ENCODE results near the gene ZBTB7C. TPM values are rescaled to one million over a fixed set of nuclear protein-coding genes. Genes with fewer than 3 reads are reported as not detected.

Gene ZBTB7C
- polyA plus RNA-seq, 1 donor (not counting 4 experiments of a cell fraction or from before 2014, with no cell fraction given) = 0.58 TPM

DNA sequence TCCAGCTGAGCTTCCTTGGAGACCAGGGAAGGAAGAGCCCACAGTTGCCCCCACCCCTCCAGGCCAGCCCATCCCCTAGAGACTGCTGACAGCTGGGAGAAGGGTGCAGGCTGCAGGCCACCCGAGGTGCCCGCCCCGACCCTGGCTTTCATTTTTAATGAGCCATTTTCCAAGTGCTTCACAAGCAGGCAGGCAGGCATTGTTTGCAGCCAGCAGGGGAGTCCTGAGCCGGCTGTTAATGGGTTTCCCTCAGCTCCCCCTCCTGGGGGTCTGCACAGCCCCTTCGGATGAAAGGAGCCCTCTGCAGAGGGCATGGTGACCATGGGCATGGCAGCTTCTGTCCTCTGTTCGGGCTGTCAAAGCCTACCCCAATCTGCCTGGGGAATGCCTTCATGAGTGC, 94.5 kb downstream of the ZBTB7C start:
- H3K9ac ChIP-seq (ENCODE audit: control insufficient read depth, extremely low read depth, insufficient read depth, low read length) = no peak overlapping the region
- H3K79me2 ChIP-seq (ENCODE audit: control insufficient read depth, insufficient read depth, low read length) = no peaks in the 10 kb centered on the region
- no peak overlapping the region for H2AFZ ChIP-seq (ENCODE audit: control insufficient read depth, low read length)
- TF ChIP-seq, protein P1, sequence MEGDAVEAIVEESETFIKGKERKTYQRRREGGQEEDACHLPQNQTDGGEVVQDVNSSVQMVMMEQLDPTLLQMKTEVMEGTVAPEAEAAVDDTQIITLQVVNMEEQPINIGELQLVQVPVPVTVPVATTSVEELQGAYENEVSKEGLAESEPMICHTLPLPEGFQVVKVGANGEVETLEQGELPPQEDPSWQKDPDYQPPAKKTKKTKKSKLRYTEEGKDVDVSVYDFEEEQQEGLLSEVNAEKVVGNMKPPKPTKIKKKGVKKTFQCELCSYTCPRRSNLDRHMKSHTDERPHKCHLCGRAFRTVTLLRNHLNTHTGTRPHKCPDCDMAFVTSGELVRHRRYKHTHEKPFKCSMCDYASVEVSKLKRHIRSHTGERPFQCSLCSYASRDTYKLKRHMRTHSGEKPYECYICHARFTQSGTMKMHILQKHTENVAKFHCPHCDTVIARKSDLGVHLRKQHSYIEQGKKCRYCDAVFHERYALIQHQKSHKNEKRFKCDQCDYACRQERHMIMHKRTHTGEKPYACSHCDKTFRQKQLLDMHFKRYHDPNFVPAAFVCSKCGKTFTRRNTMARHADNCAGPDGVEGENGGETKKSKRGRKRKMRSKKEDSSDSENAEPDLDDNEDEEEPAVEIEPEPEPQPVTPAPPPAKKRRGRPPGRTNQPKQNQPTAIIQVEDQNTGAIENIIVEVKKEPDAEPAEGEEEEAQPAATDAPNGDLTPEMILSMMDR (optimal IDR thresholded peaks at IDR 0.05 in 1 of 3, IDR thresholded peaks at IDR 0.05 in 1 of 3, conservative IDR thresholded peaks at IDR 0.05 in 1 of 3; ENCODE audit: extremely low read depth in 1 of 3, insufficient read depth in 2 of 3, low read length in 3 of 3) = no peak
- TF ChIP-seq EZH2 (IDR thresholded peaks at IDR 0.05; ENCODE audit: low read length) = no peak
- H3K9me1 ChIP-seq (ENCODE audit: control insufficient read depth, extremely low read depth, insufficient read depth, low read length) = no peaks in the 10 kb centered on the region
- DNase-seq (ENCODE audit: low read depth, low spot score) (no peak), FAIRE-seq (no peak)
- H4K20me1 ChIP-seq (ENCODE audit: control insufficient read depth, extremely low read depth, insufficient read depth, low read length) = no peaks in the 10 kb centered on the region
- no peak overlapping the region for H3K27ac ChIP-seq (ENCODE audit: control insufficient read depth, insufficient read depth, low read length)
- dilution Hi-C loops (cut with MboI; ENCODE audit: extremely low pct_ligation_motif_present, low sequenced_read_pairs) = no loop called here
- no peak overlapping the region for H3K4me3 ChIP-seq (ENCODE audit: control insufficient read depth in 2 of 3, extremely low read depth in 1 of 3, insufficient read depth in 2 of 3, low read depth in 1 of 3, low read length in 3 of 3)
- H3K9me3 ChIP-seq (ENCODE audit: control insufficient read depth, low read depth, low read length) = no peaks in the 10 kb centered on the region
- H3K27me3 ChIP-seq (ENCODE audit: control insufficient read depth, extremely low read depth, insufficient read depth, low read length) = no peaks in the 10 kb centered on the region
- H3K4me2 ChIP-seq (ENCODE audit: control insufficient read depth, extremely low read depth, insufficient read depth, low read depth, low read length) = no peak overlapping the region
- H3K36me3 ChIP-seq (ENCODE audit: control insufficient read depth in 2 of 2, extremely low read depth in 1 of 2, insufficient read depth in 2 of 2, low read length in 2 of 2) = no peaks in the 10 kb centered on the region
- H3K4me1 ChIP-seq (ENCODE audit: control insufficient read depth, extremely low read depth, insufficient read depth, low read length) = peaks cover 4% of the 10 kb centered on the region

DNA sequence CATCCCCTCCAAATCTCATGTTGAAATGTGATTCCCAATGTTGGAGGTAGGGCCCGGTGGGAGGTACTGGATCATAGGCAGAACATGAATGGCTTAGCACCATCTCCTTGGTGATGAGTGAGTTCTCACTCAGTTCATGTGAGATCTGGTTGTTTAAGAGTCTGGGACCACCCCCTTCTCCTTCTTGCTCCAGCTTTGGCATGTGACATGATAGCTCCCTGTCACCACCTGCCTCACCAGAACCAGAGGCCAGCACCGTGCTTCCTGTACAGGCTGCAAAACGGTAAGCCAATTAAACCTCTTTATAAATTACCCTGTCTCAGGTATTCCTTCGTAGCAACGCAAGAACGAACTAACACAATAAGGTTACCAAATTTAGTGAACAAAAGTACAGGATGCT, 95.4 kb downstream of the ZBTB7C start:
- no peaks in the 10 kb centered on the region for H3K9me1 ChIP-seq (ENCODE audit: control insufficient read depth, extremely low read depth, insufficient read depth, low read length)
- H4K20me1 ChIP-seq (ENCODE audit: control insufficient read depth, extremely low read depth, insufficient read depth, low read length) = no peaks in the 10 kb centered on the region
- H3K4me2 ChIP-seq (ENCODE audit: control insufficient read depth, extremely low read depth, insufficient read depth, low read depth, low read length) = no peak overlapping the region
- no peaks in the 10 kb centered on the region for H3K27me3 ChIP-seq (ENCODE audit: control insufficient read depth, extremely low read depth, insufficient read depth, low read length)
- FAIRE-seq = no peak
- H3K4me1 ChIP-seq (ENCODE audit: control insufficient read depth, extremely low read depth, insufficient read depth, low read length) = no peaks in the 10 kb centered on the region
- no peaks in the 10 kb centered on the region for H3K36me3 ChIP-seq (ENCODE audit: control insufficient read depth in 2 of 2, extremely low read depth in 1 of 2, insufficient read depth in 2 of 2, low read length in 2 of 2)
- H3K9ac ChIP-seq (ENCODE audit: control insufficient read depth, extremely low read depth, insufficient read depth, low read length) = no peak overlapping the region
- dilution Hi-C loops (cut with MboI; ENCODE audit: extremely low pct_ligation_motif_present, low sequenced_read_pairs) = no loop called here
- no peak overlapping the region for H2AFZ ChIP-seq (ENCODE audit: control insufficient read depth, low read length)
- H3K27ac ChIP-seq (ENCODE audit: control insufficient read depth, insufficient read depth, low read length) = no peak overlapping the region
- no peaks in the 10 kb centered on the region for H3K9me3 ChIP-seq (ENCODE audit: control insufficient read depth, low read depth, low read length)
- no peak for DNase-seq (ENCODE audit: low read depth, low spot score)
- no peaks in the 10 kb centered on the region for H3K79me2 ChIP-seq (ENCODE audit: control insufficient read depth, insufficient read depth, low read length)
- H3K4me3 ChIP-seq (ENCODE audit: control insufficient read depth in 2 of 3, extremely low read depth in 1 of 3, insufficient read depth in 2 of 3, low read depth in 1 of 3, low read length in 3 of 3) = no peak overlapping the region
- TF ChIP-seq, protein P1 (optimal IDR thresholded peaks at IDR 0.05 in 1 of 3, IDR thresholded peaks at IDR 0.05 in 1 of 3, conservative IDR thresholded peaks at IDR 0.05 in 1 of 3; ENCODE audit: extremely low read depth in 1 of 3, insufficient read depth in 2 of 3, low read length in 3 of 3) = no peak
- TF ChIP-seq EZH2 (IDR thresholded peaks at IDR 0.05; ENCODE audit: low read length) = no peak
